RPMI8226 (cell line): ENCODE measurements around the gene KRTAP5-1.
"Not testable (repeated sequence)": the region's sequence is repeated elsewhere in the genome, so short reads cannot be mapped to it uniquely, and the experiment has no call there.

ENCODE experiments used
- DNase-seq: peaks from one replicate; pipeline ENCODE4 v3.0.0-alpha.2; 2015

KRTAP5-1 gene

GRCh38 chr11:1600626-1601025 lies 15.5 kb upstream of the KRTAP5-1 start:
- DNase-seq = no peak

DNA sequence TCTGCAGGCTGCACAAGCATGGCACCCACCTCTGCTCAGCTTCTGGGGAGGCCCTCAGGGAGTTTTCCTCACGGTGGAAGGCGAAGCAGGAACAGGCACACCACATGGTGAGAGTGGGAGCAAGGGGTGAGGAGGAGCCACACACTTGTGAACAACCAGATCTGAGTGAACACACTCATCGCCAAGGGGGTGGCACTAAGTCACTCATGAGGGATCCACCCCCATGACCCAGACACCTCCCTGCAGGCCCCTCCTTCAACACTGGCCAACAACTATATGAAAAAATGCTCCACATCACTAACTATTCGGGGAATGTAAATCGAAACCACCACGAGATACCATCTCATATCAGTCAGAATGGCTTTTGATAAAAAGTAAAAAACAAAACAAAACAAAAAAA lies 13.7 kb upstream of the KRTAP5-1 start:
- DNase-seq = no peak

- not testable (repeated sequence) for DNase-seq
Observed at GRCh38 chr11:1598406-1598805, 13.3 kb upstream of the KRTAP5-1 start.

- no peak for DNase-seq
Observed at GRCh38 chr11:1597994-1598380, 12.9 kb upstream of the KRTAP5-1 start, which contains the start of gene KRTAP5-2. TSS of gene KRTAP5-2 (minus strand) at chr11:1598294. CDS start at chr11:1598250, 44 bp downstream.

DNA sequence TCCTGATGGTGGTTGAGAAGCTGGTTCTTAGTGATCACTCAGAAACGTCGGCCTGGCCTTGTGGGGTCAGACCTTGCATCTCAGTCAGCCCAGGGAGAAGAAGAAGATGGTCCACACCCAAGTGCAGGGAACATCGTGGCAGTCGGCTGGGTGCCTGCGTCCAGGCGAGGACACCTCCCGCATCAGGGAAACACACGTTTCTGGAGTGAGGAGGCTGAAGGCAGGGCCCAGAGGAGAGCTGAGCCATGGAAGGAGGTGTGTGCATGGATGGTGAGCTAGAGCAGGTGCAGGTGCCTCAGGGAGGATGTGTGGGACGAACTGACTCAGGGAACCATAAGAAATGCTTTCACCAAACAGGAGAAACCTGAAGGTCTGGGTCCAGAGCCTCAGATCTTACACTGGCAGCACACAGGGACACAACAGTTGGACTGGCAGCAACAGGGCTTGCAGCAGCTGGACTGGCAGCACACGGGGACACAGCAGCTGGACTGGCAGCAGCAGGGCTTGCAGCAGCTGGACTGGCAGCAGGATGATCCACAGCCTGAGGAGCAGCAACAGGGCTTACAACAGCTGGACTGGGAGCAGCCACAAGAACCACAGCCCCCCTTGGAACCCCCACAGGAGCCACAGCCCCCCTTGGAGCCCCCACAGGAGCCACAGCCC lies 12.4 kb upstream of the KRTAP5-1 start:
- DNase-seq = no peak

DNA sequence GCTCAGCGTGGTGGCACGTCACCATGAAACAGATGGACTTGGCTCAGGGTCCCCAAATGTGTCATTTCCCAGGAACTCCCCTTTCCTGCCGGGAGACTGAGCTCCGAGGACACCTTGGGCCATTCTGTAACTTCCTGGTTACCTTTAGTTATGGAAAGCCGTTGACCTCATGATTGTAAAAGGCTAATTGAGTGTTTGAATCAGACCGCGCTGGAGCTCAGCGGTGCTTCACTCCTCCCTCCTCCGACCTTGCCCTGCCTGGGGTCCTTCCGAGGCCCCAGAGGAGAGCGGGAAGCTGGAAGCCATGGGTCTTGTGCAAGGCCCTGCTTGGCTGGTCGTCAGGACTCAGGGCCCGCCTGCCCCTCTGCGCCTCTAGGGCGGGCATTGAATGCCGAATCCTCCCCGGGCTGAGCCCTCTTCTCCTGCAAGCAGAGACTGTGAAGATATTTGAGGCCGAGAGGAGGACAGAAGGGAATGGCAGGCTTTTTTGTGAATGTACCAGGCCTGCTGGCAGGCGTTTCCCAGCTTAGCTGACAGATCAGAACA lies 11.6 kb upstream of the KRTAP5-1 start:
- DNase-seq = not testable (repeated sequence)

DNA sequence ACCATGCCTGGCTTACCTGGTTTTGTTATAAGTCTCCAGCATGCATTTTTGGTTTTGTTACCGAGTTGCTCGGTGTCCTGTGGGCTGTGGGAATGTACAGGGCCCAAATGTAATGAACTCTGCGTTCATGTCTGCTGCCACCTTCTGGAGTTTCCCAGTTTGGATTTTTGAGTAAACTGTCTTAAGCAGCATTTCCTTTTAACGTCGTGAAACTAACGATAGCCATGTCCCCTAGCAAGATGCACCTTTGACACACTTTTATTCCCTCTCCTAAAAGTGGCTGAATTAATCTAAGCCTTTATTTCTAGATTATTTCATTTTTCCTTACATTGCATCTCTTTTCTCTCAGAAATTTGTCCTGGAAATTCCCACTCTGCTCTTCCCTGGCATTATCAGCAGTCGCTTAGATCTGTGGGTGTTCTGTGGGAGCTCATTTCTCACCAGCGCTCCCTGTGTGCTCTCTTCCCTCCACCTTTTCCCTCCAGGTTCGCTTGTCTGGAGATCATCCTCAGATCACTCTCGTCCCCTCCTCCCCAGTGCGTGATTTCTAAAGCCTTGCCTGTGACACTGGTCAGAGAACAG lies 11.0 kb upstream of the KRTAP5-1 start:
- not testable (repeated sequence) for DNase-seq

DNA sequence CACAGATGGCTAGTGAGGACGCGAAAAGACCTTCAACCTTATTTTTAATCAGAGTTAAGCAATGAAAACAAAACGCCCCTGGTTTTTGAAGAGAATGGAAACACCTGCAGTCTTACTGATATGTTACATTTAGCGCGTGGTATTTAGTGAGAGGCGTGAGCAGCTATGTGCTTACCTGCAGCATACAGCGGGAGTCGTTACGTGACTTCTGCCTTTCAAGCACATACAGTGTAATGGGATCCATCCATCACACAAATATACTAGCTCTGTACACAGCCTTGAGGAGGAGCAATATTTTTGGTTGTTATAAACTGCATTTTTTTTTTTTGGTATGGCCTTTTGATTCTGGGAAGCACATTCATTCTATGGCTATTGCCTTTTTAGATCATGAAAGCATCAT lies 7.5 kb upstream of the KRTAP5-1 start:
- DNase-seq = no peak

DNA sequence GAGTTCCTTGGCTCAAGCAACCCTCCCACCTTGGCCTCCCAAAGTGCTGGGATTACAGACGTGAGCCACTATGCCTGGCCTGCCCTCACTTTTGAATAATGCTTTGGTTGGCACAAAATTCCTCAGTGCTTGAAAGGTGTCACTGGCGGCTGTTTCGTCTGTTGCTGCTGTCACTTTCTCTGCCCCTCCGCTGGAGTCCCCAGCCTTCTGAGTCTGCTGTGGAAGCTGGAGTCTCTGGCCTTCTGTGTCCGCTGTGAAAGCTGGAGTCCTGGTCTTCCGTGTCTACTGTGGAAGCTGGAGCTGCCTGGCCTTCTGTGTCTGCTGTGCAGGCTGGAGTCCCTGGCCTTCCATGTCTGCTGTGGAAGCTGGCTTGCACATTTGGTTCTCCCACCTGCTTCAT lies 4.9 kb upstream of the KRTAP5-1 start:
- DNase-seq = no peak

DNA sequence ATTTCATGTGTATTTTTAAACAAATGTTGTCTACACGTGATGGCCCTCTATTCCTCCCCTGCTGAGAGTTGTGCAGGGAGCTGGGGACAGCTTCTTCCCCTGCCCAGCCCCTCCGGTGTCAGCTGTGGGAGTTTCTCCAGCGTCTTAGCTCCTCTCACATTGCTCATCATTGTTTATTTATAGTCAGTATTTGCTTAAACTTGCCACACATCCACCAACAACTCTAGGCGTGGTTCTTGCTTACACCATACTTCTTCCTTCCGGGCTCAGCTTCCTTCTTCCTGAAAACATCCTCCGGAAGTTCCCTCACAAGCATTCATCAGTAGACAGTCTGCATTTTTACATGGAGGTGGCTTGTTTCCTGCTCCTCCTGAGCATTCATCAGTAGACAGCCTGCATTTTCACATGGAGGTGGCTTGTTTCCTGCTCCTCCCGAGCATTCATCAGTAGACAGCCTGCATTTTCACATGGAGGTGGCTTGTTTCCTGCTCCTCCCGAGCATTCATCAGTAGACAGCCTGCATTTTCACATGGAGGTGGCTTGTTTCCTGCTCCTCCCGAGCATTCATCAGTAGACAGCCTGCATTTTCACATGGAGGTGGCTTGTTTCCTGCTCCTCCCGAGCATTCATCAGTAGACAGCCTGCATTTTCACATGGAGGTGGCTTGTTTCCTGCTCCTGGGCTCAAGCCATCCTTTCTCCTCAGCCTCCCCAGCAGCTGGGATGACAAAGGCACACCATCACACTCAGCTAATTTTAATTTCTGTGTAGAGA lies 4.3 kb upstream of the KRTAP5-1 start:
- DNase-seq = peak; percentile 26

GRCh38 chr11:1586699-1587098 lies 1.6 kb upstream of the KRTAP5-1 start:
- no peak for DNase-seq

DNA sequence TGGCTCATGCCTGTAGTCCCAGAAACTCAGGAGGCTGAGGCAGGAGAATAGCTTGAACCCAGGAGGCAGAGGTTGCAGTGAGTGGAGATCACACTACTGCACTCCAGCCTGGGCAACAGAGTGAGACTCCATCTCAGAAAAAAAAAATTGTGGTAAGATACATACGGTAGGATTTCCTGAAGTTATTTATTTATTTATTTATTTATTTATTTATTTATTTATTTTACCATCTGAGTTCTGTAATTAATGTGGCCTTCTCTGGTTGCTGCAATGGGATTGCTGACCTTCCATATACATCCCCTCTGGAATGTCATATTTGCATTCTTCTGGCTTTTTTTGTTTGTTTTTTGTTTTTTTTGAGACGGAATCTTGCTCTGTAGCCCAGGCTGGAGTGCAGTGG lies 2.2 kb downstream of the KRTAP5-1 start:
- not testable (repeated sequence) for DNase-seq

DNA sequence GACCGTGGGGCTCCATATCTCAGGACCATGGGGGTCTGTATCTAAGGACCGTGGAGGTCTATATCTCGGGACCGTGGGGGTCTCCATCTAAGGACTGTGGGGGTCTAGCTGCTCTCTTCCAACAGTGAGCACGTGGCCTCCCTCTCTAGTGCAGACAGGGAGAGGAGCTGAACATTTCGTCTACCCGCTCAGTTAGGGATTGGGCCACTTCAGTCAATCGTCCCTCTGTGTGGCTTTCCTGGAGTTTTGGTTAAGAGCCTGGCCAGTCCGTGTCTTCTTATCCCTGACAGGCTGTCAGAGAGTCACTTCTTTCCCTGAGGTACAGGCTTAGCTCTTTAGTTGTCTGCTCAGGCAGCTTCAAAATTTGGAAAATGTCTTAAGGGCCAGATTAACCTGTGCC lies 3.1 kb downstream of the KRTAP5-1 start:
- no peak for DNase-seq

- no peak for DNase-seq
Observed at GRCh38 chr11:1576825-1577224, 8.3 kb downstream of the KRTAP5-1 start.

DNA sequence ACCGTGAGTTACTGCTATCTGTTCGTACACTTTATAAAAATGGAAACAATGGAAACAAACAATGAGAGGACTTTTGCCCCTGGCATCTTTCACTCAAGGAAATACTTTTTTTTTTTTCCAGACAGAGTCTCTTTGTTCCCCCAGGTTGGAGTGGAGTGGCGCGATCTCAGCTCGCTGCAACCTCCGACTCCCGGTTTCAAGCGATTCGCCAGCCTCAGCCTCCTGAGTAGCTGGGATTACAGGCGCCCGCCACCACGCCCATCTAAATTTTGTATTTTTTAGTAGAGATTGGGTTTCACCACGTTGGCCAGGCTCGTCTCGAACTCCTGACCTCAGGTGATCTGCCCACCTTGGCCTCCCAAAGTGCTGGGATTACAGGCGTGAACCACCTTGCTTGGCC lies 9.3 kb downstream of the KRTAP5-1 start:
- not testable (repeated sequence) for DNase-seq

- no peak for DNase-seq
Observed at GRCh38 chr11:1574933-1575242, 10.2 kb downstream of the KRTAP5-1 start.

DNA sequence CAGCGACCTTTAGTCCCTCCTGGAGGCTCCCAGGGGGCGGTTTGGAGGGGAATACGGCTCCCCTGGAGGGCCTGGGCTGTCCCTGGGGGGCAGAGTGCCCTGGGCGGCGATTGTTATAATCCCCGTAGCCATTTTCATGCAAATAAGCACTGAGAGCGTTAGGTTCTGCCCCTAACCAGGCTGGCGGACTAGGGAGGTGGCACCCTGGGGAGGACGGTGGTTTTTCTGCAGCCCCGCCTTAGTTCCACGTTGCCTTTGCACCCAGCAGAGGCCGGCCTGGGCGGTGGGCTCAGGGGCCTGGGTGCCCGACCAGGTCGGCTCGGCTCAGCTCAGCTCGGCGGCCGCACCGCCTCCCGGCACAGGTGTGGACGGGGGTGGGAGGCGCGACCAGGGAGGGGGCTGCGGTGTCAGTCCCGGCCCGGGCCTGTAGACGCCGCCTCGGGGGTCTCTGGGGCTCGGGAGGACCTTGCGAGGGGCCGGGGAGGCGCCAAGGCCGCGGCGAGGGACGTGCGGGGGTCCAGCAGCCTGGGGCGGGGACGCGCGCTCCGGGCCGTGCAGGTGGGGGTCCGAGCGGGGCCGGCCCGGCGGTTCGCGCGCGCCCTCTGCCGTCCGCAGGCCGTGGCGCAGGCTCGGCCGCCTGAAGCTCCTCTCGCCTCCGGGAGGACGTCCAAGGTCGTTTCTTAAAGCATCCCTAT lies 10.7 kb downstream of the KRTAP5-1 start:
- peak; percentile 71 for DNase-seq

DNA sequence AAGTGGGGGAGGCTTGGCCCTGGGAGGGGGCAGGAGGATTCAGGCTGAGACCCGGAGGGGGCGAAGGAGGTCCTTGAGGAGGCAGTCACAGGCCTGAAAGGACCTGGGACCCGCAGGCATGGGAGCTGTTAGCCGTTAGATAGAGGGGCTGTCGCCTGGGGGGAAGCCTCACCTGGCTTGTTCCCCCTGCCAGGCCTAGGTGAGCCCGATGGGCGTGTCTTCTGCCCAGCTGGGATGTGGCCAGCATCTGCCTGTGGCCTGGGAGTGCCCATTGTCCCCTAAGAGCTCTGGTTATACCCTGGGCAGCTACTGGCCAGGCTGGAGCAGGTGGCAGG lies 11.2 kb downstream of the KRTAP5-1 start:
- peak; percentile 44 for DNase-seq

DNA sequence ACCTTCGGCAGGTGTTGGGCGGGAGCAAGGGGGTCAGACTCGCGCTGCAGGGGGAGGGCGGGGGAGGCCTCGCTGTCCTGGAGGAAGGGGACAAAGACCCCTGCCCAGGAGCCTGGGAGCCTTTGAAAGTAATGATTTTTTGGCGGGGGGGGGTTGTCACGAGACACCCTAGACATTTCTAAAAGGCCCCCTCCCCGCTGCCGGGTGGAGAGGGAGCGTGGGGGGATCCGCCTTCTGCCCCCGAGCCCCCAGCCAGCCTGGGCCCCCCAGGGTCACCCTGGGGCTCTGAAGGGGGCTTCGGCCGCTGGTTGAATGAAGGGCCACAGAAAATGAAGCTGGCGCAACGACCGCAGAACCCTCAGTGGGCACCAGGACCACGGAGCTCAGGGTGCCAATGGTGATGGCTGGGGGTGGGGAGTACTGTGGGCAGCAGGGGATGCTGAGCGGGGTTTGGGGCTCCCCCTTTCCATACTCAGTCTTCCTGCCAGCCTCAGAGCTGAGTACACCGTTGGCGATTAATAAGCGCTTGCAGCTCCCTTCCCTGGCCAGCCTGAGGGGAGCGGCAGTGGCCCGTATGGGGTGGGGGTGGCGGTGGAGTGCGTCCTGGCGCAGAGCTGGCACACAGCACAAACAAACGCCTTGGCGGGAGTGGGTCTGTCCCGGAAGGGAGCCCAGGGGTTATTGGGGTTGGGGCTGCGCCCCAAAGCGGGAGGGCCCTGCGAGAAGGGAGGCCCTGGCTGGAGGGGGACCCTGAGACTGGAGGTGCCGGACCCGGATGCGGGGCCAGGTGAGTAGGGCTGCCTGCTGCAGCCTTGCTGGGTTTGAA lies 11.8 kb downstream of the KRTAP5-1 start:
- peak; percentile 16 for DNase-seq

DNA sequence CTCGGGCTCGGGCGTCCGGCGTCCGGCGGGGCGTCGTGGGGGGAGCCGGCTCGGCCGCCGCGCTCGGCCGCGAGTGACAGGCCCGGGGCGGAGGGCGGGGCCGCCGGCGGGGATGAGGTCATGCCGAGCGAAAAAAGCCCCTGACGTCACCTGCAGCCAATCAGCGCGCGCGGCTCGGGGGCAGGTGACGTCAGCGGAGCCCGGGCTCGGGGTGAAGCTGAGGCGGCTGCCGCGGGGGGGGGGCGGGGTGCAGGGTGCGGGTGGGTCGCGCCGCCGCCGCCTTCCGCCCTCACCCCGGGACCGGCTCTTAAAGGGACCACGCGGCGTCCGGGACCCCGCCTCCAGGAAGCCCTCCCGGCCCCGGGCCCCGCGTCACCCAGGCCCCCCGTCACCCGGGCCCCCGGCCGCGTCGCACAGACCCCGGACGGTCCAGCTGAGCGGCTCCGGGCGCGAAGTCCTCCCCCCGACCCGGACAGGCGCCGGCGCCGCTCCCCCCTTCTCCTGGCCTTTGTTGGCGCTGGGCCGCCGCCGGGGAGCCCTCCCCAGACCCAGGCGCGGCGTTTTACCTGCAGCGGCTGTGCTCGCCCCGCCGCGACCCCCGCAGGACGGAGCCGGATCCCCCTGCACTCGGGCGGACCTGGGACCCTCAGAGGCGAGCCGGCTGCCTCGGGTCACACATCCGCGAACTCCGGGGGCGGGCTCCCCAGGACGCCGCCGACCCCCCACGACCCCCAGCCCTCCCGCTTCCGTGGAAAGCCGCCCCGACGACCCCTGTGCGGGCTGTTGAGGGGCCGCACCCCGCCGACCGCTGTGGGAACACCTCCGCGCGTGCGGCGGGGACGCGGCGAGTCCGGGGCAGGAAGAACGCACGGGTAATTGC lies 12.6 kb downstream of the KRTAP5-1 start, which contains the start of gene DUSP8:
DUSP8 (minus strand) TSS at position 75 of the 880 bp plus-strand sequence. CDS start 6,445 bp downstream, outside the sequence.
- DNase-seq = peak; percentile 87

GRCh38 chr11:1571760-1572196 lies 13.3 kb downstream of the KRTAP5-1 start:
- DNase-seq = no peak
